T47D (cell line): Measurements from ENCODE around the gene CD37.

Source experiments
- DNase-seq, 2 experiments: peaks; one replicate each; pipeline versions ENCODE4 v3.0.0 to v3.0.0-alpha.2; 2011 to 2012; ENCODE audit warnings: low read depth in 1 of 2, low spot score in 1 of 2
- JUND ChIP-seq: IDR thresholded peaks from 2 replicates; pipeline ENCODE4 v1.6.1; 2012; ENCODE audit warnings: low read depth
- in situ Hi-C: cut with HindIII; loops from 2 replicates; pipeline ENCODE4 v1.10.0; 2016; ENCODE audit warnings: low sequenced_read_pairs, low pct_unique_long_range_greater_than_20kb

Gene CD37

GRCh38 chr19:49382639-49383038 is 47.4 kb downstream of the CD37 start:
- in situ Hi-C loops, result no loop called here
- TF ChIP-seq JUND, result no peak

GRCh38 chr19:49383599-49383998 is 48.4 kb downstream of the CD37 start:
- no peak for TF ChIP-seq JUND
- DNase-seq, result no peak
- in situ Hi-C loops, result no loop called here

More at GRCh38 chr19:49382639-49383038, 47.4 kb downstream of the CD37 start:
- DNase-seq, result no peak

- in situ Hi-C loops, result no loop called here
- no peak for DNase-seq
- no peak for TF ChIP-seq JUND
Measured at GRCh38 chr19:49387936-49388372, 52.7 kb downstream of the CD37 start, which contains the start of gene KASH5. KASH5 (plus strand) TSS chr19:49388249; CDS start chr19:49390884, 2,635 bp downstream.

GRCh38 chr19:49389406-49389805 is 54.2 kb downstream of the CD37 start:
- in situ Hi-C loops, result no loop called here
- no peak for TF ChIP-seq JUND
- DNase-seq, result no peak
